Placental epithelial cell (primary cell): Measurements from ENCODE around the gene BATF2. TPM values are rescaled to one million over a fixed set of nuclear protein-coding genes. Genes with fewer than 3 reads are reported as not detected.

ENCODE experiments used
- small RNA-seq: library from RNA; depleted of rRNA; stranded (forward); fragments of <200 nt; gene quantifications from one replicate; pipeline ENCODE3, GENCODE V24; 2012
- total RNA-seq: library from RNA; depleted of rRNA; stranded (reverse); fragments of >200 nt; gene quantifications from 2 replicates; pipeline ENCODE4 v1.2.3, GENCODE V29; 2012

Gene BATF2, protein sequence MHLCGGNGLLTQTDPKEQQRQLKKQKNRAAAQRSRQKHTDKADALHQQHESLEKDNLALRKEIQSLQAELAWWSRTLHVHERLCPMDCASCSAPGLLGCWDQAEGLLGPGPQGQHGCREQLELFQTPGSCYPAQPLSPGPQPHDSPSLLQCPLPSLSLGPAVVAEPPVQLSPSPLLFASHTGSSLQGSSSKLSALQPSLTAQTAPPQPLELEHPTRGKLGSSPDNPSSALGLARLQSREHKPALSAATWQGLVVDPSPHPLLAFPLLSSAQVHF
- not detected in 2 replicates for total RNA-seq

DNA sequence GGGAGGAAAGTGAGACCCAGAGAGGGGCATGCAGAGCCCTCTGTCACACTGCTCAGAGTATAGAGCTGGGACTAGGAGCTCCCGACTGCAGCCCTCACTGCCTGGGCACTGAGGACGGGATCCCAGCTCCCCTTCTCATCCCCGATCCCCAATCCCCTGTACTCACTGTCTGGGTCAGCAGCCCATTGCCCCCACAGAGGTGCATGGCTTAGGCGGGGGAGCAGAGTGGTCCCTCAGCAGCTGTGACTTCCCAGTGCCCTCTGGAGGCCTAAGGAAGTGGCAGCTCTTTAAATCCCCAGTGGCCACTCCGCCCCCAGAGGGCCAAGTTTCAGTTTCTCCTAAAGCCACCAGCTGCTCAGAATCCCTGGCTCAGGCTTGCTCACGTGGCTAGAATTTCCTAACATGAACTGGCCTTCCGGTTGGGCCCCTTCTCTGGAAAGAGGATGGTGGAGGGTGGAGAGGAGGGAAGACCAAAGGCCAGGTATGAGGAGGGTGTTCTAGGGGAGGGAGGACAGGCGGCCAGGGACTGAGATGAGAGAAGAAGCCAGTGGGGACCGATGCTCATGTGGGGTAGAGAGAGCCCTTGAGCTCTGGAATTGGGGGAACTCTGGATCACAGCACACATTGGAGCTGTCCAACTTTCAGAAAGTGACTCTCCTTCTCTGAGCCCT, at the start of gene BATF2:
Gene BATF2 (minus strand): TSS at position 262 of the 671 bp plus-strand sequence. CDS start 57 bp downstream, at position 205.

GRCh38 chr11:65040847-65041622, 44.3 kb upstream of the BATF2 start, which contains the start of gene SAC3D1:
Gene SAC3D1, plus strand, starts transcription at chr11:65041210. Its CDS starts 83 bp downstream, at chr11:65041293.

GRCh38 chr11:65027213-65028067, 30.7 kb upstream of the BATF2 start, which contains the start of gene SNX15:
Gene SNX15, plus strand, starts transcription at chr11:65027439. Its CDS starts 99 bp downstream, at chr11:65027538.

DNA sequence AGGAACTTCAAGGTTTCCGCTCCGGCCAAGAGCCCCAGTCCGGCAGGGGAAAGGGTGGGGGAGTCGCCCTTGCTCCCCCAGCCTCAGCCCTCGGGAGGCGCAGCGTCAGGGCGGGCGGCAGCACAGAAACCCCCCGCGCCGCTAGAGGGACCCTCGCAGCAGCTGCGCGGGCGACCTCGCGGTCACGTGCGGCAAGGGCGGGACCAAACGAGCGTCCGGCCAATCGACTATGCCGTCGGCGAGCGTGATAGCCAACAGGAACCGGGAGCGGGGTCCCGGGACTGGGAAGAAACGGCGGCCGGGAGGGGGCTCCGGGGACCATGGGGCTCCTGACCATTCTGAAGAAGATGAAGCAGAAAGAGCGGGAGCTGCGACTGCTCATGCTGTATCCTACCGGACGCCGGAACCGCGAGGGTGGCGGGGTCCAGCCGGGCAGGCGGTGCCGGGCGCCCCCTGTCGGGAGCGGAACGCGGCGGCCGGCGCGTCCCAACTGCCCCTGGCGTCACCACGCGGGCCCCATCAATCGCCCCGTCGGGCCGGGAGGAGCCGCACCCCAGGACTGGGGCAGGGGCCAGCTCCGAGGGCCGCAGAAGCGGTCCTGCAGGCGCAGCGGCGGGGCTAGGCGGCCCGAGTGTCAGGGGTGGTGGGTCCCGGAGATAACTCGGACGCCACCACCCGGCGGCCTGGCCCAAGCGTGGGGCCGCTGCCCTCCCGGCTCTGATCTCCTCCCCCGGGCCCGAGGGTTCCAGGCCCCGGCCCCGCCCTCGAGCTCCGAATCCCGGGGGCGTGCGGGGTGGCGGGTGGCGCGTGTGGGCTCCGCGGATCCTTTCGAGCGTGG, 17.3 kb upstream of the BATF2 start, which contains the start of gene ARL2:
Gene ARL2 (plus strand): TSS at position 273 of the 838 bp plus-strand sequence. CDS start 48 bp downstream, at position 321.

DNA sequence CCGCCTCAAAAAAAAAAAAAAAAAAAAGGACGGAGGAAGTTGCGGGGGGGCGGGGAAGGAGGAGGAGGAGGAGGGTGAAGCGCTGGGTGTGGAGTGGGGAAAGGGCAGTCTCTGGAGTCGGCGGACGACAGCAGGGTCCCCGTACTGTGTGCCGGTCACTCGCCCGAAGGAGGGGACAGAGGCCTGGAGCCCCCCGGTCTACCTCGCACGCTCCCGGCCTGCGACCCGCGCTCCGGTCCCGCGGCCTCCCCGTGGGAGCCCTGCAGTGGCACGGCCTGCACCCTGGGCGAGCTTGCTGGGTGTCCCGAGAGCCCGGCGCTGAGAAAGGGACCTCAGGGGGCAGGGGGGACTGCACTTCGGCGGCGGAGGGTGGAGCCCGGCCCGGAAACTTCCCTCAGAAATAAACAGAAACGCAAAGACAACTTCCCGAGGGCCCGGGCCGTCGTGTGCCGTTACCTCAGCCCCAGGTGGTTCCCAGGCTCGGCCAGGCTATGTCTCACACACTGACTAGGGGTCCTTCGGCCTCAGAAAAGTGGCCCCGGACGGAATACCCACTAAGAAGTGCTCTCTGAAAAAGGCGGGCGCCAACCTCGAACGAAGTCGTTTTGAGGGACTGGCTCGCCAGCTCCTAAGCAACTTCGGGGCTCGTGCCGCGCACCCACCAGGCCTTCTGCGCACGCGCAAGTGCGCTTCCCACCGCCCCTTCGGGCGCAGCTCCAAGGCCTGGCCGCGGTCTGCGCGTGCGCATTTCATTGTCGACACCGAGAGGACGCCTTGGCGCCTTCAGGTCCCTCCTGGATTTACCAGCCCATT, 25.1 kb downstream of the BATF2 start, which contains the start of gene MAJIN:
Gene MAJIN (minus strand): TSS at position 688 of the 813 bp plus-strand sequence. CDS start 12,703 bp downstream, outside the sequence.

Small RNA genes within 50 kb of the gene (small RNA-seq; reads per million reads assigned to genes)
- gene MIR6879 (not detected), gene SNX15 (0.12 reads per million)

Other genes with a start within 250 kb of the BATF2 start
- 0.22 and 0.39 TPM in 2 replicates for gene PYGM, start 237.0 kb downstream of the BATF2 start, total RNA-seq
- gene SF1, start 218.4 kb downstream of the BATF2 start, total RNA-seq = 97.7 and 105 TPM in 2 replicates
- gene MAP4K2, start 193.8 kb downstream of the BATF2 start, total RNA-seq = 11.0 and 26.6 TPM in 2 replicates
- 25.9 and 31.3 TPM in 2 replicates for gene MEN1, start 186.4 kb downstream of the BATF2 start, total RNA-seq
- 31.0 and 37.3 TPM in 2 replicates for gene CDC42BPG, start 152.3 kb downstream of the BATF2 start, total RNA-seq
- 69.1 and 238 TPM in 2 replicates for gene EHD1, start 118.3 kb downstream of the BATF2 start, total RNA-seq
- 18.8 and 28.5 TPM in 2 replicates for gene ATG2A, start 79.8 kb downstream of the BATF2 start, total RNA-seq
- 10.2 and 16.7 TPM in 2 replicates for gene PPP2R5B, start 72.3 kb downstream of the BATF2 start, total RNA-seq
- not detected in 2 replicates for gene GPHA2, start 61.1 kb downstream of the BATF2 start, total RNA-seq
- not detected in 2 replicates for gene MAJIN, start 24.9 kb downstream of the BATF2 start, total RNA-seq
- 89.9 and 96.4 TPM in 2 replicates for gene ARL2, start 17.2 kb upstream of the BATF2 start, total RNA-seq
- 14.1 and 21.4 TPM in 2 replicates for gene SNX15, start 30.5 kb upstream of the BATF2 start, total RNA-seq
- 27.3 and 27.5 TPM in 2 replicates for gene SAC3D1, start 44.2 kb upstream of the BATF2 start, total RNA-seq
- 14.3 and 27.5 TPM in 2 replicates for gene NAALADL1, start 61.6 kb upstream of the BATF2 start, total RNA-seq
- 3.6 and 4.3 TPM in 2 replicates for gene CDCA5, start 87.1 kb upstream of the BATF2 start, total RNA-seq
- gene ZFPL1, start 87.3 kb upstream of the BATF2 start, total RNA-seq = 45.9 and 70.3 TPM in 2 replicates
- 196 and 371 TPM in 2 replicates for gene VPS51, start 99.2 kb upstream of the BATF2 start, total RNA-seq
- 18.5 and 26.9 TPM in 2 replicates for gene TM7SF2, start 114.9 kb upstream of the BATF2 start, total RNA-seq
- 12.6 and 14.5 TPM in 2 replicates for gene ZNHIT2, start 120.7 kb upstream of the BATF2 start, total RNA-seq
- gene FAU, start 125.2 kb upstream of the BATF2 start, total RNA-seq = 163 and 287 TPM in 2 replicates
- 35.7 and 78.1 TPM in 2 replicates for gene MRPL49, start 125.3 kb upstream of the BATF2 start, total RNA-seq
- 20.0 and 53.9 TPM in 2 replicates for gene SYVN1, start 137.5 kb upstream of the BATF2 start, total RNA-seq
- not detected in 2 replicates for gene SPDYC, start 173.3 kb upstream of the BATF2 start, total RNA-seq
- 197 and 486 TPM in 2 replicates for gene CAPN1, start 185.0 kb upstream of the BATF2 start, total RNA-seq